ENCODE measurements around the gene TAT. TPM values are rescaled to one million over a fixed set of nuclear protein-coding genes. Genes with fewer than 3 reads are reported as not detected.
"Not testable (repeated sequence)": the region's sequence is repeated elsewhere in the genome, so short reads cannot be mapped to it uniquely, and the experiment has no call there.

TAT gene
- total and polyA plus RNA-seq, 10 of the 15 experiments (the other 5 are each of a cell fraction or from before 2014, with no cell fraction given): 0.01 to 0.44 (median 0.09) TPM; not detected in 4

- FAIRE-seq: no peak
- H3K4me2 ChIP-seq (ENCODE audit: control insufficient read depth, insufficient read depth): no peak overlapping the region
- ChIA-PET CTCF (interaction anchor here (2.7 kb wide), 1 partner anchor 10 kb away, joined by 7 read pairs; no protein-coding TSS in a partner anchor), RAD21 (ENCODE audit: unreplicated experiment) (no interaction called here), SMC1A (ENCODE audit: uncharacterized antibody, unreplicated experiment) (no interaction called here), POLR2A (no interaction called here)
- no peak for DNase-seq (ENCODE audit: low read depth, low spot score)
- H3K36me3 ChIP-seq (ENCODE audit: control insufficient read depth in 2 of 2, insufficient read depth in 2 of 2, low read length in 1 of 2): no peaks in the 10 kb centered on the region
- H3K79me2 ChIP-seq (ENCODE audit: control insufficient read depth, insufficient read depth, low read length): no peaks in the 10 kb centered on the region
- H3K4me1 ChIP-seq (ENCODE audit: control insufficient read depth, insufficient read depth, low read length): no peaks in the 10 kb centered on the region
- no peak overlapping the region for H2AFZ ChIP-seq (ENCODE audit: control insufficient read depth, low read depth, low read length)
- TF ChIP-seq RB1 (IDR thresholded peaks at IDR 0.05; ENCODE audit: borderline replicate concordance): no peak
- no peak for TF ChIP-seq IRF5 (IDR thresholded peaks at IDR 0.05; ENCODE audit: borderline replicate concordance)
- TF ChIP-seq KLF5 (IDR thresholded peaks at IDR 0.05; ENCODE audit: partially characterized antibody): no peak
- no peak for TF ChIP-seq HDAC6 (IDR thresholded peaks at IDR 0.05; ENCODE audit: unreplicated experiment)
- TF ChIP-seq TAF1 (IDR thresholded peaks at IDR 0.05; ENCODE audit: borderline replicate concordance, low read depth, low read length): no peak
- no peak for TF ChIP-seq IKZF1 (conservative IDR thresholded peaks at IDR 0.05)
- no peak for TF ChIP-seq YBX1 (IDR thresholded peaks at IDR 0.05)
- TF ChIP-seq PKNOX1 (IDR thresholded peaks at IDR 0.05): no peak
- TF ChIP-seq USF2 (IDR thresholded peaks at IDR 0.05; ENCODE audit: borderline replicate concordance, low read depth, low read length): no peak
- ATAC-seq: no peak
- no peaks in the 10 kb centered on the region for H4K20me1 ChIP-seq (ENCODE audit: control insufficient read depth, insufficient read depth)
- H3K27me3 ChIP-seq (replicated peaks in 1 of 2; ENCODE audit: control insufficient read depth in 2 of 2, insufficient read depth in 2 of 2, low read length in 1 of 2): no peaks in the 10 kb centered on the region
- H3K9me3 ChIP-seq (replicated peaks; ENCODE audit: control insufficient read depth, insufficient read depth, low read length): no peaks in the 10 kb centered on the region
- intact Hi-C loops (cut with micrococcal nuclease; ENCODE audit: unreplicated experiment): no loop called here
- no peak overlapping the region for H3K4me3 ChIP-seq
- H3K27ac ChIP-seq (ENCODE audit: control insufficient read depth, insufficient read depth): no peak overlapping the region
- BruUV-seq (replicated peaks): no TSS peak
- in situ Hi-C loops (cut with MboI): no loop called here
- 47% methylated on average over 8 of the region's 8 CpGs for WGBS (ENCODE audit: insufficient coverage, insufficient replicate concordance, low lambda C conversion rate, missing lambda C conversion rate)
- no peak overlapping the region for H3K9ac ChIP-seq (ENCODE audit: control insufficient read depth, insufficient read depth, low read length)
These were observed 23.9 kb upstream of the TAT start for GRCh38 chr16:71600822-71601221.

GRCh38 chr16:71598426-71598825, 21.5 kb upstream of the TAT start:
- SMC1A ChIA-PET (ENCODE audit: uncharacterized antibody, unreplicated experiment); H3K9me3 ChIP-seq (replicated peaks; ENCODE audit: control insufficient read depth, insufficient read depth, low read length); ATAC-seq; in situ Hi-C loops (cut with MboI); DNase-seq (ENCODE audit: low read depth, low spot score); RAD21 ChIA-PET (ENCODE audit: unreplicated experiment); intact Hi-C loops (cut with micrococcal nuclease; ENCODE audit: unreplicated experiment); H3K79me2 ChIP-seq (ENCODE audit: control insufficient read depth, insufficient read depth, low read length); H3K36me3 ChIP-seq (ENCODE audit: control insufficient read depth in 2 of 2, insufficient read depth in 2 of 2, low read length in 1 of 2); FAIRE-seq; H3K9ac ChIP-seq (ENCODE audit: control insufficient read depth, insufficient read depth, low read length); POLR2A ChIA-PET; H2AFZ ChIP-seq (ENCODE audit: control insufficient read depth, low read depth, low read length); H3K4me3 ChIP-seq; BruUV-seq (replicated peaks); H3K4me1 ChIP-seq (ENCODE audit: control insufficient read depth, insufficient read depth, low read length); H3K27ac ChIP-seq (ENCODE audit: control insufficient read depth, insufficient read depth); H4K20me1 ChIP-seq (ENCODE audit: control insufficient read depth, insufficient read depth); H3K4me2 ChIP-seq (ENCODE audit: control insufficient read depth, insufficient read depth); H3K27me3 ChIP-seq (replicated peaks in 1 of 2; ENCODE audit: control insufficient read depth in 2 of 2, insufficient read depth in 2 of 2, low read length in 1 of 2): not testable (repeated sequence)
- WGBS (ENCODE audit: insufficient coverage, insufficient replicate concordance, low lambda C conversion rate, missing lambda C conversion rate): 6% methylated on average over 2 of the region's 2 CpGs
- CTCF ChIA-PET: interaction anchor here (1.4 kb wide), 1 partner anchor 13 kb away, joined by 4 read pairs; no protein-coding TSS in a partner anchor
